Germinal center (tissue), 1 donor: ENCODE results near the gene PDGFRB.

Experiments used
- DNase-seq: peaks from one replicate; pipeline ENCODE4 v3.0.0; 2012; ENCODE audit warnings: mixed read lengths, low spot score

Gene PDGFRB

DNA sequence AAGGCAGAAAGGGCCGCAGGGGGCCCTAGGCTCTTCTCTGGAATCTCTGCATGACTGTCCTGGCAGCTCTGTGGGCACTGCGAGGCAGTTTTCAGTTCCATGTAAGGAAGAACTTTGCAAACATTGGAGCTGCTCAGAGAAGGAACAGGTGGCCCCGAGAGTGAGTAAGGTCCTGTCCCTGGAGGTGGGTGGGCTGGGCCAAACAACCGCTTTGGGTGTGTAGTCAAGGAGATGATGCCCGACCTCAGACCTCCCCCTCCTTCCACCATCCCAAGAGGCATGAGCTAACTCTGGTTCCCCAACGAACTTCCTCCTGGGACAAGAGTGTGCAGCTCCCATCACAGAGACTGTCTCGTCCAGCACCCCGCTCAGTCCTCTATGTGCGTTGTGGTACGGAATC is 89.8 kb downstream of the PDGFRB start:
- DNase-seq = no peak

DNA sequence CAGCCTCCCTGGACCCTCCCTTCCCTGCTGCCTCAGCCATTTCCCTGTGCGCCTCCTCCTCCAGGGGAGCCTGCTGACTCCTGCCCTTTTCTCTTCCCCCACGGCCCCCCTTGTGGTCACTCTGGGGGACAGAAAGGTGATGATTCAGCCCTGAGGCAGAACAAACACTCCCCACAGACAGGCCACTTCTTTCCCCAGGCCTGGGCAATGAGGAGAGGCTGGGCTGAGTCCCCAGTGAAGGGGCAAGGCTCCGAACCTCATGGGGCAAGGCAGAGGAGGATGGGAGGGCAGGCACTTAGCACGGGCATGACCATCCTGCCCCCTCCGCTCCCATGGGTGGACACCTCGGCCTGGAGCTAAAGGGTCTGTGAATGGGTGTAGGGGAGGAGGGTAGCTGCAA is 90.3 kb downstream of the PDGFRB start:
- no peak for DNase-seq

DNA sequence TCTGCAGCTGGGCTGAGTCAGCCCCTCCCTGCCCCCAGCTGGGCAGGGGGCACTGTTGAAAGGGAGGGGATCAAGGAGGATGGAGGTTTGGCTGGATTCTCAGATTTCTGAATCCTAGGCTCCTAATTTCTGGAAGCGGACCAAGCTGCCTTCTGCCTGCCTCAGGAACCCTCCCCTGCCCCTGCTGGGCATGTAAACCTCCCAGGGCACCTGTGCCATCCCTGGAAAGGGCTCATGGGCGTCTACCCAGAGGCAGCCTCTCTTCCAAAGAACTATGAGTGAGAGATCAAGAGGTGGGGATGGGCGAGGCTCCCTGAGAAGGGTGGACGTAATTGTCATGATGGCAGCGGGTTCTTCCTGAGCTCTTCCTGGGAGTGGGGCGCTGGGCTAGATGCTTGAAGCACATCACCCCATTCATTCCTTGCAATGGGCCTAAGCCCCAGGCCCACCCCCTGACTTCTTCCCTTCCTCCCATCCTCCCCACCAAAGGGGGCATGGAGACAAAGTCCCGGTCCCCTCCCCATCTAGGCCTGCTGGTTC is 90.9 kb downstream of the PDGFRB start:
- DNase-seq = no peak
